ENCODE data around the gene NYNRIN.
"Not testable (repeated sequence)": the region's sequence is repeated elsewhere in the genome, so short reads cannot be mapped to it uniquely, and the experiment has no call there.

The NYNRIN gene

DNA sequence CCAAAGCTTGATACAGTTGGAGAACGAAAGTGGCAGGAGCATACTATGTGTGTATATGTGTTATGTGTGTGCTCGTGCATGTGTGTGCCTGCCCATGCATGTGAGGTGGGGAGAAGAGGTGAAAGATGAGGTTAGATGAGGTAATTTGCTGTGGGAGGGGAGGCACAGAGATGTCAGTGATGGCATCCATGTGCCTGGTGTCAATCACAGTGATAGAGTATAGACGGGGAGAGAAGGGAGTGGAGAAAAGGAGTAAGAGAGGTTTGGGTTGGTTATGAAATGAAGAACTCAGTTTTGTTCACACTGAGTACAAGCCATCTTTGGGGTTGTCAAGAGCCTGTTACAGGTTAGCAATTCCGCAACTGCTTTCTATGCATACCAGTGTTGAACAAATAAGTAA, 14.6 kb upstream of the NYNRIN start:
- Histone ChIP-seq H3K4me2 (ENCODE audit: low read length) (no peak overlapping the region), H3K36me3 (ENCODE audit: control insufficient read depth, insufficient read depth, low read length) (no peaks in the 10 kb centered on the region)
- TF ChIP-seq, protein P1, sequence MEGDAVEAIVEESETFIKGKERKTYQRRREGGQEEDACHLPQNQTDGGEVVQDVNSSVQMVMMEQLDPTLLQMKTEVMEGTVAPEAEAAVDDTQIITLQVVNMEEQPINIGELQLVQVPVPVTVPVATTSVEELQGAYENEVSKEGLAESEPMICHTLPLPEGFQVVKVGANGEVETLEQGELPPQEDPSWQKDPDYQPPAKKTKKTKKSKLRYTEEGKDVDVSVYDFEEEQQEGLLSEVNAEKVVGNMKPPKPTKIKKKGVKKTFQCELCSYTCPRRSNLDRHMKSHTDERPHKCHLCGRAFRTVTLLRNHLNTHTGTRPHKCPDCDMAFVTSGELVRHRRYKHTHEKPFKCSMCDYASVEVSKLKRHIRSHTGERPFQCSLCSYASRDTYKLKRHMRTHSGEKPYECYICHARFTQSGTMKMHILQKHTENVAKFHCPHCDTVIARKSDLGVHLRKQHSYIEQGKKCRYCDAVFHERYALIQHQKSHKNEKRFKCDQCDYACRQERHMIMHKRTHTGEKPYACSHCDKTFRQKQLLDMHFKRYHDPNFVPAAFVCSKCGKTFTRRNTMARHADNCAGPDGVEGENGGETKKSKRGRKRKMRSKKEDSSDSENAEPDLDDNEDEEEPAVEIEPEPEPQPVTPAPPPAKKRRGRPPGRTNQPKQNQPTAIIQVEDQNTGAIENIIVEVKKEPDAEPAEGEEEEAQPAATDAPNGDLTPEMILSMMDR (IDR thresholded peaks at IDR 0.05): no peak

DNA sequence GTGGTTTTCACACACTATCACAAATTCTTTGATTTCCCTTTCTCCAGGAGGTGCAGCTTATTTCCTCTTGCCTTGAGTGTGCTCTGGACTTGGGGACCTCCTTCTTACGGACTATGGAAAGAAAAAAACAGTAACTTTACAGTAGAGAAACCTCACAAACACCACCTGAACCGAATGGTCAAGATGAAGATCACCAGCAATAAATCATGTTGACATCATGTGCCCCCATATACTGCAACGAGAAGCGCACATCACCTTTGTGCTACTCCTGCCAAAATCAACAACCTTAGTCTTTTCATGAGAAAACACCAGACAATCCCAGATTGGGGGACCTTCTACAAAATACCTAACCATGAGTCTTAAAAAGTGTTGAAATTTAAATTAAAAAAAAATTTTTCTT, 13.3 kb upstream of the NYNRIN start:
- H3K79me2 ChIP-seq: no peaks in the 10 kb centered on the region
- H2AFZ ChIP-seq: no peak overlapping the region
- H3K27ac ChIP-seq: no peak overlapping the region
- no peak overlapping the region for H3K4me2 ChIP-seq (ENCODE audit: low read length)
- no peaks in the 10 kb centered on the region for H3K27me3 ChIP-seq (ENCODE audit: control insufficient read depth, insufficient read depth, low read length)
- no peak overlapping the region for H3K9ac ChIP-seq
- no peaks in the 10 kb centered on the region for H3K36me3 ChIP-seq (ENCODE audit: control insufficient read depth, insufficient read depth, low read length)
- H3K9me3 ChIP-seq (ENCODE audit: control insufficient read depth, low read length): no peaks in the 10 kb centered on the region
- TF ChIP-seq, protein P1 (IDR thresholded peaks at IDR 0.05): no peak
- H3K4me3 ChIP-seq (ENCODE audit: low read depth, low read length): no peak overlapping the region
- no peaks in the 10 kb centered on the region for H3K4me1 ChIP-seq

More for the DNA sequence above, 14.6 kb upstream of the NYNRIN start:
- Histone ChIP-seq H3K27me3 (ENCODE audit: control insufficient read depth, insufficient read depth, low read length) (no peaks in the 10 kb centered on the region), H3K27ac (no peak overlapping the region), H3K9me3 (ENCODE audit: control insufficient read depth, low read length) (no peaks in the 10 kb centered on the region), H2AFZ (no peak overlapping the region), H3K4me3 (ENCODE audit: low read depth, low read length) (no peak overlapping the region), H3K79me2 (no peaks in the 10 kb centered on the region), H3K4me1 (no peaks in the 10 kb centered on the region), H3K9ac (no peak overlapping the region)

DNA sequence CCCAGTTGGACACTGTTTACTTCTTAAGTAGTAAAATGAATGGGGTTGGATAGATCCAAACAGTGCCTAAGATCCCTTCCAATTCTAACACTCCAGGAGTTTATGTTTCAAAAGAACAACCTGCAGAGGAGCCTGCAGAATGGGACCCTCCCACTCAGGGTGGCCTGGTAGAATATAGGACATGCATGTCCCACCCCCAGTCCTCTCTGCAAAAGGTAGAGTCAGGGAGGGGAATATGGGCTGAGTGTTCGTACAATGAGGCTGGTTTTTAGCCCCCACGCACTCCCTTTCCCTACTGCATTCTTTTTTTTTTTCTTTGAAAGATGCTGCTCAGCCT, 11.8 kb upstream of the NYNRIN start:
- no peaks in the 10 kb centered on the region for H3K27me3 ChIP-seq (ENCODE audit: control insufficient read depth, insufficient read depth, low read length)

DNA sequence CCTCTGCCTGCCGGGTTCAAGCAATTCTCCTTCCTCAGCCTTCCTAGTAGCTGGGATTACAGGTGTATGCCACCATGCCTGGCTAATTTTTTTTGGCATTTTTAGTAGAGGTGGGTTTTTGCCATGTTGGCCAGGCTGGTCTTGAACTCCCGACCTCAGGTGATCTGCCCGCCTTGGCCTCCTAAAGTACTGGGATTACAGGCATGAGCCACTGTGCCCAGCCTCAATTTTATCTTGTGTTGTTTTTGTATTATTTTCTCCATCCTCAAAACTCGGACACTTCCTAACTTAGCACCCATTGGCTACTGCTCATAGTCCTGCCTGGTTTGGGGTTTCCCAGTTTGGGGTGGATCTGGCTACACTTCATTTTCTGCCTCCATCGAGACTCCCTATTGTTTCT, 11.2 kb upstream of the NYNRIN start:
- not testable (repeated sequence) for H3K79me2 ChIP-seq; H3K9me3 ChIP-seq (ENCODE audit: control insufficient read depth, low read length); H3K9ac ChIP-seq; H3K27me3 ChIP-seq (ENCODE audit: control insufficient read depth, insufficient read depth, low read length); H3K4me2 ChIP-seq (ENCODE audit: low read length); H3K27ac ChIP-seq; H2AFZ ChIP-seq; H3K4me1 ChIP-seq; H3K36me3 ChIP-seq (ENCODE audit: control insufficient read depth, insufficient read depth, low read length); H3K4me3 ChIP-seq (ENCODE audit: low read depth, low read length)

More for the DNA sequence above, 11.8 kb upstream of the NYNRIN start:
- Histone ChIP-seq H3K4me2 (ENCODE audit: low read length) (no peak overlapping the region), H3K36me3 (ENCODE audit: control insufficient read depth, insufficient read depth, low read length) (no peaks in the 10 kb centered on the region), H3K79me2 (no peaks in the 10 kb centered on the region), H3K4me3 (ENCODE audit: low read depth, low read length) (no peak overlapping the region), H3K27ac (no peak overlapping the region), H2AFZ (no peak overlapping the region), H3K9ac (no peak overlapping the region), H3K9me3 (ENCODE audit: control insufficient read depth, low read length) (no peaks in the 10 kb centered on the region), H3K4me1 (no peaks in the 10 kb centered on the region)
- TF ChIP-seq, protein P1 (IDR thresholded peaks at IDR 0.05): no peak

DNA sequence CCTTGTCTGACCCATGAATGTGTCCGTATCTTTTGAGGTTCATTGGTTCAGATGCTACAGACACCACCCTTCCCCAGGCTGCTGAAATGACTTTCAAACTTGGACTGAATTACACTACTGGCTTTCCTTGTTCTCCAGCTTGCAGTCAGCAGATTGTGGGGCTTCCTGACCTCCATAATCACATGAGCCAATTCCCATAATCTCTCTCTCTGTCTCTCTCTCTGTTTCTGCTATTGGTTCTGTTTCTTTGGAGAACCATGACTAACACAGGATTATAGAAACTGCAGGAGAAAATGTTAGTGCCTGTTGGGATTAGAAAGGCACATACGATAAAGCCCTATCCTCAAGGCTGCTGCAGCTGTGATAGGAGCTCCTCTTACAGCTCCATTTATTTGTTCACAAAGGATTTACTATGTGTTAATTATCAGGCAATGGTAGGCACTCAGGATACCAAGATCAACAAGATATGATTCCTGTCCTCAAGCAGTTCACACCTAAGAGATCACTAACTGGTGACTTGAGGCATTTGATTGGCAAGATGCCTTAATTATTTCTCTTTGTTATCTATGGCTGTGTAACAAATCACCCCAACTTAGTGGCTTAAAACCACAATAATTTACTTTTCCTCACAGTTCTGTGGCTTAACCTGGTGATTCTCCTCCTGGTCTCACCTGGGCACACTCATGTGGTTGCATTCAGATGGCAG, 10.2 kb upstream of the NYNRIN start:
- Histone ChIP-seq H3K36me3 (ENCODE audit: control insufficient read depth, insufficient read depth, low read length) (no peaks in the 10 kb centered on the region), H3K4me3 (ENCODE audit: low read depth, low read length) (no peak overlapping the region), H3K9me3 (ENCODE audit: control insufficient read depth, low read length) (no peaks in the 10 kb centered on the region), H3K27ac (no peak overlapping the region), H3K27me3 (ENCODE audit: control insufficient read depth, insufficient read depth, low read length) (no peaks in the 10 kb centered on the region), H3K4me2 (ENCODE audit: low read length) (no peak overlapping the region), H3K9ac (no peak overlapping the region), H2AFZ (no peak overlapping the region), H3K79me2 (no peaks in the 10 kb centered on the region), H3K4me1 (no peaks in the 10 kb centered on the region)
- TF ChIP-seq, protein P1 (IDR thresholded peaks at IDR 0.05): no peak

Data from parathyroid adenoma (tissue), 2 donors.